GM12878 (cell line): Measurements from ENCODE around the gene DBNDD2.

ENCODE experiments used
- CEBPB ChIP-seq, 2 experiments: fragments of 150-350 bp in 1 of 2; IDR thresholded peaks; 2 replicates each; pipeline ENCODE4 v1.6.1; 2012 to 2014; ENCODE audit warnings: low read depth in 2 of 2, low read length in 2 of 2, borderline replicate concordance in 1 of 2, inconsistent platforms in 1 of 2
- CHD1 ChIP-seq: IDR thresholded peaks from 2 replicates; pipeline ENCODE4 v1.6.1; 2012; ENCODE audit warnings: low read depth, low read length, improper control_type of control experiment
- CTCF ChIP-seq, 3 experiments: IDR thresholded peaks in 2 of 3; conservative IDR thresholded peaks in 1 of 3; 2 replicates each; pipeline ENCODE4 v1.5.1; 2011; ENCODE audit warnings: low read depth in 3 of 3, low read length in 3 of 3, mild to moderate bottlenecking in 3 of 3, control low read depth in 2 of 3, moderate library complexity in 2 of 3, inconsistent platforms in 1 of 3, mixed read lengths in 1 of 3; ENCODE audit not compliant: control insufficient read depth in 2 of 3, insufficient read depth in 1 of 3; ENCODE audit errors: extremely low read depth in 1 of 3
- EZH2 ChIP-seq: IDR thresholded peaks from 2 replicates; pipeline ENCODE4 v1.6.1; 2012; ENCODE audit warnings: low read depth, mild to moderate bottlenecking, control low read depth, inconsistent platforms, low read length, borderline replicate concordance; ENCODE audit not compliant: control insufficient read depth
- HDAC2 ChIP-seq: fragments of 200-600 bp; sonication (generic); IDR thresholded peaks from 2 replicates; pipeline ENCODE4 v1.6.1; 2017
- KAT2A ChIP-seq: conservative IDR thresholded peaks from 2 replicates; pipeline ENCODE4 v1.6.1; 2011; ENCODE audit warnings: low read depth, low read length; ENCODE audit not compliant: control insufficient read depth
- PBX3 ChIP-seq: IDR thresholded peaks from 2 replicates; pipeline ENCODE4 v1.6.1; 2011; ENCODE audit warnings: mild to moderate bottlenecking, low read depth, low read length, moderate library complexity; ENCODE audit not compliant: insufficient replicate concordance
- POLR2A ChIP-seq: IDR thresholded peaks from 2 replicates; pipeline ENCODE4 v1.6.1; 2011; ENCODE audit warnings: low read depth, mild to moderate bottlenecking, low read length
- POLR2AphosphoS5 ChIP-seq: IDR thresholded peaks from 2 replicates; pipeline ENCODE4 v1.6.1; 2011; ENCODE audit warnings: mild to moderate bottlenecking, low read length, inconsistent platforms
- REST ChIP-seq: IDR thresholded peaks from 2 replicates; pipeline ENCODE4 v1.6.1; 2012; ENCODE audit warnings: mild to moderate bottlenecking, low read depth, low read length
- RFX5 ChIP-seq: IDR thresholded peaks from 2 replicates; pipeline ENCODE4 v1.6.1; 2011; ENCODE audit warnings: low read depth, low read length, improper control_type of control experiment
- SIN3A ChIP-seq: IDR thresholded peaks from 2 replicates; pipeline ENCODE4 v1.6.1; 2012; ENCODE audit warnings: low read depth, low read length, improper control_type of control experiment
- YY1 ChIP-seq: IDR thresholded peaks from 2 replicates; pipeline ENCODE4 v1.6.1; 2011; ENCODE audit warnings: low read depth, mild to moderate bottlenecking, low read length
- ZNF592 ChIP-seq: fragments of 450-650 bp; IDR thresholded peaks from 2 replicates; pipeline ENCODE4 v1.6.1; 2017; ENCODE audit warnings: mild to moderate bottlenecking, moderate library complexity

GRCh38 chr20:45440891-45441685 is 33.0 kb downstream of the DBNDD2 start:
- no peak for TF ChIP-seq POLR2A
- no peak for TF ChIP-seq CTCF (IDR thresholded peaks at IDR 0.05 in 2 of 3, conservative IDR thresholded peaks at IDR 0.05 in 1 of 3; ENCODE audit: control insufficient read depth in 2 of 3, extremely low read depth in 1 of 3, insufficient read depth in 1 of 3, low read depth in 3 of 3, low read length in 3 of 3)
- TF ChIP-seq EZH2: no peak
- TF ChIP-seq SIN3A: no peak
- TF ChIP-seq PBX3: no peak
- no peak for TF ChIP-seq ZNF592
- no peak for TF ChIP-seq CEBPB (IDR thresholded peaks at IDR 0.05; ENCODE audit: borderline replicate concordance in 1 of 2, low read depth in 2 of 2, low read length in 2 of 2)
- TF ChIP-seq REST: no peak
- no peak for TF ChIP-seq RFX5
- TF ChIP-seq KAT2A: no peak
- no peak for TF ChIP-seq POLR2AphosphoS5
- TF ChIP-seq HDAC2: no peak
- TF ChIP-seq CHD1: no peak
- TF ChIP-seq YY1: no peak
